HFFc6 (cell line): Measurements from ENCODE around the gene EXOC6B. TPM values are rescaled to one million over a fixed set of nuclear protein-coding genes. Genes with fewer than 3 reads are reported as not detected.

Experiments used
- DNase-seq: peaks from one replicate; pipeline ENCODE4 v3.0.0-alpha.2; 2018
- H3K27ac Mint-ChIP-seq: 2 replicates; pipeline ENCODE4 v1.8.0; 2020; ENCODE audit warnings: mild to moderate bottlenecking, mixed read lengths
- H3K27me3 Mint-ChIP-seq: 2 replicates; pipeline ENCODE4 v1.8.0; 2021; ENCODE audit warnings: mild to moderate bottlenecking, moderate library complexity, mixed read lengths; ENCODE audit not compliant: insufficient read depth
- H3K36me3 Mint-ChIP-seq: 2 replicates; pipeline ENCODE4 v1.8.0; 2021; ENCODE audit warnings: low read depth, mixed read lengths
- H3K4me1 Mint-ChIP-seq: 2 replicates; pipeline ENCODE4 v1.8.0; 2020; ENCODE audit warnings: low read depth, mixed read lengths
- H3K4me3 Mint-ChIP-seq: 2 replicates; pipeline ENCODE4 v1.8.0; 2020; ENCODE audit warnings: mild to moderate bottlenecking, moderate library complexity, mixed read lengths
- H3K9me3 Mint-ChIP-seq: 2 replicates; pipeline ENCODE4 v1.8.0; 2020; ENCODE audit warnings: mild to moderate bottlenecking, mixed read lengths
- total RNA-seq, 6 experiments: library from RNA; stranded (reverse); fragmentation: NEBNext Ultra II Directional; extraction: Animal tissue kit (Norgen Biotek cat#: 25700); gene quantifications; 2 replicates in 1 of 6; 3 replicates in 5 of 6; pipeline ENCODE4 v1.2.3, GENCODE V29; 2021
- TF ChIP-seq, protein P1 (sequence below): fragments of 200-600 bp; sonication (generic); IDR thresholded peaks from 2 replicates; pipeline ENCODE4 v1.5.0; 2021; ENCODE audit warnings: antibody characterized with exemption, mild to moderate bottlenecking

EXOC6B gene
- total RNA-seq, 6 experiments from 2014 or later: 24.8 to 33.0 (median 27.4) TPM

GRCh38 chr2:72837171-72837570 lies 11.3 kb upstream of the EXOC6B start:
- Mint-ChIP-seq H3K4me1 (no peaks in the 10 kb centered on the region), H3K27me3 (peaks cover 35% of the 10 kb centered on the region), H3K9me3 (no peaks in the 10 kb centered on the region), H3K4me3 (no peak overlapping the region), H3K27ac (no peak overlapping the region), H3K36me3 (no peaks in the 10 kb centered on the region)
- TF ChIP-seq, protein P1, sequence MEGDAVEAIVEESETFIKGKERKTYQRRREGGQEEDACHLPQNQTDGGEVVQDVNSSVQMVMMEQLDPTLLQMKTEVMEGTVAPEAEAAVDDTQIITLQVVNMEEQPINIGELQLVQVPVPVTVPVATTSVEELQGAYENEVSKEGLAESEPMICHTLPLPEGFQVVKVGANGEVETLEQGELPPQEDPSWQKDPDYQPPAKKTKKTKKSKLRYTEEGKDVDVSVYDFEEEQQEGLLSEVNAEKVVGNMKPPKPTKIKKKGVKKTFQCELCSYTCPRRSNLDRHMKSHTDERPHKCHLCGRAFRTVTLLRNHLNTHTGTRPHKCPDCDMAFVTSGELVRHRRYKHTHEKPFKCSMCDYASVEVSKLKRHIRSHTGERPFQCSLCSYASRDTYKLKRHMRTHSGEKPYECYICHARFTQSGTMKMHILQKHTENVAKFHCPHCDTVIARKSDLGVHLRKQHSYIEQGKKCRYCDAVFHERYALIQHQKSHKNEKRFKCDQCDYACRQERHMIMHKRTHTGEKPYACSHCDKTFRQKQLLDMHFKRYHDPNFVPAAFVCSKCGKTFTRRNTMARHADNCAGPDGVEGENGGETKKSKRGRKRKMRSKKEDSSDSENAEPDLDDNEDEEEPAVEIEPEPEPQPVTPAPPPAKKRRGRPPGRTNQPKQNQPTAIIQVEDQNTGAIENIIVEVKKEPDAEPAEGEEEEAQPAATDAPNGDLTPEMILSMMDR: no peak
- peak; percentile 39 for DNase-seq

DNA sequence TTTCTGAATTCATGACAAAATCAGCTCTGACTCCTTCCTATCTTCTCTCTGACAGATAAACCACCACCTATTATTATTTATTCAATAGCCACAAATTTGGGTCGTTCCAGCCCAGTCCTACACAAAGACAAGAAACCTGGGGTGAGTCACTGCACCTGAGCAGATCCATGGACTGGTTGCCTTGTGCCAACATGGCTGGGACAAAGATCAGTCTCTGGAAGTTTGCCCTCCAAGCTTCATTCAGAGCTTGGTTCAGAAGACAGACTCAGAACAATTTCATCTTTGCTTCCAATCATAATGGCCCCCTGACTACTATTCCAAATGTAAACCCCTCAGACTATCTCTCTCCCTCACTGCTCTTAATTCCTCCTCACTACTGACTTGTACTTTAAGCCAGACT lies 9.6 kb upstream of the EXOC6B start:
- Mint-ChIP-seq H3K4me1 (no peaks in the 10 kb centered on the region), H3K36me3 (no peaks in the 10 kb centered on the region), H3K27ac (no peak overlapping the region), H3K9me3 (no peaks in the 10 kb centered on the region), H3K4me3 (no peak overlapping the region), H3K27me3 (peaks cover 29% of the 10 kb centered on the region)
- TF ChIP-seq, protein P1: no peak
- no peak for DNase-seq

- Mint-ChIP-seq H3K4me1 (no peaks in the 10 kb centered on the region), H3K36me3 (no peaks in the 10 kb centered on the region), H3K27ac (no peak overlapping the region), H3K4me3 (no peak overlapping the region), H3K27me3 (peaks cover 23% of the 10 kb centered on the region), H3K9me3 (no peaks in the 10 kb centered on the region)
- no peak for DNase-seq
- TF ChIP-seq, protein P1: no peak
Observed at GRCh38 chr2:72834596-72834995, 8.8 kb upstream of the EXOC6B start.

DNA sequence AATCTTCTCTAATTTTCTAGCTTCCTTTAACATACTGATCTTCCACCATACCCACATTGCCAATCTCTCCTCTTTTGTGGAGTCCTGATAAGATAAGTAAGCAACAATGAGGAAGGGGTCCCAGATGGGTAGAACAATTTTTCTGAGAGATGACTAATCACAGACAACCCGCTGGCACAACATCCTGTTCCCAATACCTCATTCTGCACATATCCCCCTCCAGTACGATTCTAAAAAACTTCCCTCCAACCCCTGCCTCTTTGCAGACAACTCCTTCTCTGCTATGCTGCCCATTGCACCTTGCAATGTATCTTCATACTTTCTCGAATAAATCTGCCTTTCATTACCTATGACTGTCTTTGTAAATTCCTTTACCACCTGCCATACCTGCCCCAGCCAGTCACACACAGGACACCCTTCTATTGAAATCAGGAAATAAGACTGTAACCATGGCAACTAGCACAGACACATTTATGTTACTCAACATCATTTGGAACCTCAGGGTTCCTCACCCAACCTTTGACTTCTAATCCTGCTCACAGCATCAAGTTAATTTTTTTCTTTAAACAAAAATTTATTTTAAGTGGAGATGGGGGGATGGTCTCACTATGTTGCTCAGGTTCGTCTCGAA lies 7.4 kb upstream of the EXOC6B start:
- Mint-ChIP-seq H3K4me1 (peaks cover 13% of the 10 kb centered on the region), H3K27me3 (peaks cover 22% of the 10 kb centered on the region), H3K36me3 (no peaks in the 10 kb centered on the region), H3K9me3 (no peaks in the 10 kb centered on the region), H3K4me3 (no peak overlapping the region), H3K27ac (no peak overlapping the region)
- TF ChIP-seq, protein P1: no peak
- no peak for DNase-seq

DNA sequence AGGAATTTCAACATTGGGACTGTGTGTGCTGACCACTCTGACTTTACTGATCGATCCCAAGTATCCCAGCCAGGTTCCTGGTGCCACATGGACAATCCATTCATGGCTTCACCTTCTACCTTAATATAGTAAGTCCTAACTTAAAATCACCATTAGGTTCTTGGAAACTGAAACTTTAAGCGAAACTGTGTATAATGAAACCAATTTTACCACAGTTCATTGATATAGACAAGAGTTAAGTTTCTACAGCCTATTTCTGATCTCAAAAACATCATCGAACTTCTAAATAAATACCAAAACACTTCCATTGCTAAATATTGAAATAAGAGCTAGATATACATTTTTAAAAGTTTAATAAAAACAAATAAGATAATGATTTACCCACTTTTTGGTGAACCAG lies 4.4 kb upstream of the EXOC6B start:
- Mint-ChIP-seq H3K36me3 (no peaks in the 10 kb centered on the region), H3K4me3 (no peak overlapping the region), H3K4me1 (peaks cover 35% of the 10 kb centered on the region), H3K27ac (no peak overlapping the region), H3K9me3 (no peaks in the 10 kb centered on the region), H3K27me3 (peaks cover 14% of the 10 kb centered on the region)
- DNase-seq: no peak
- TF ChIP-seq, protein P1: no peak
